HAP-1 (cell line): ENCODE data around the gene ATP2A2.

Source experiments
- DNase-seq, 2 experiments: peaks; one replicate each; pipeline ENCODE4 v3.0.0-alpha.2; 2016 to 2020; ENCODE audit warnings: low spot score in 2 of 2
- H3K27me3 ChIP-seq: fragments of 250-450 bp; sonication (Bioruptor Pico); 2 replicates; pipeline ENCODE4 v1.5.1; 2020; ENCODE audit warnings: low read depth, mild to moderate bottlenecking, moderate library complexity
- H3K36me3 ChIP-seq: fragments of 250-450 bp; sonication (Bioruptor Pico); replicated peaks from 2 replicates; pipeline ENCODE4 v1.5.1; 2020; ENCODE audit warnings: mild to moderate bottlenecking
- H3K4me1 ChIP-seq: fragments of 250-450 bp; sonication (Bioruptor Pico); 2 replicates; pipeline ENCODE4 v1.5.1; 2020; ENCODE audit warnings: mild to moderate bottlenecking
- H3K4me3 ChIP-seq: fragments of 250-450 bp; sonication (Bioruptor Pico); 2 replicates; pipeline ENCODE4 v1.5.1; 2020; ENCODE audit warnings: mild to moderate bottlenecking, moderate library complexity
- H3K9me3 ChIP-seq: fragments of 250-450 bp; sonication (Bioruptor Pico); 2 replicates; pipeline ENCODE4 v1.5.1; 2020; ENCODE audit warnings: mild to moderate bottlenecking, moderate library complexity
- in situ Hi-C: fragments of 300-500 bp; cut with MboI; formaldehyde crosslinking; loops from 3 replicates; pipeline ENCODE4 v1.14.3; 2020; ENCODE audit warnings: low sequenced_read_pairs, inconsistent platforms, mixed read lengths

ATP2A2 gene

GRCh38 chr12:110280779-110281548 is at the start of gene ATP2A2:
Gene ATP2A2 (plus strand): TSS chr12:110281247. CDS start chr12:110281790, 543 bp downstream.
- no peaks in the 10 kb centered on the region for H3K9me3 ChIP-seq
- H3K36me3 ChIP-seq: peaks cover 32% of the 10 kb centered on the region
- peak; percentile 88 to 91 for DNase-seq
- in situ Hi-C loops: loop anchor here (25.0 kb wide), 1 partner anchor 169 kb away; the partner anchor contains the start of gene IFT81
- no peaks in the 10 kb centered on the region for H3K27me3 ChIP-seq
- peak within 1 kb of the TSS; percentile 68 for H3K4me3 ChIP-seq
- H3K4me1 ChIP-seq: peaks cover 33% of the 10 kb centered on the region

- Histone ChIP-seq H3K27me3 (no peaks in the 10 kb centered on the region), H3K36me3 (no peaks in the 10 kb centered on the region), H3K9me3 (no peaks in the 10 kb centered on the region), H3K4me3 (no peak overlapping the region), H3K4me1 (peaks cover 7% of the 10 kb centered on the region)
- no peak for DNase-seq
- in situ Hi-C loops: no loop called here
Measured at GRCh38 chr12:110233212-110233903, 47.7 kb upstream of the ATP2A2 start.

- Histone ChIP-seq H3K4me3 (no peak overlapping the region), H3K36me3 (no peaks in the 10 kb centered on the region), H3K9me3 (no peaks in the 10 kb centered on the region), H3K4me1 (peaks cover 7% of the 10 kb centered on the region), H3K27me3 (no peaks in the 10 kb centered on the region)
- in situ Hi-C loops: no loop called here
- DNase-seq: no peak
Measured at GRCh38 chr12:110234331-110234751, 46.7 kb upstream of the ATP2A2 start.

- Histone ChIP-seq H3K9me3 (no peaks in the 10 kb centered on the region), H3K4me1 (peaks cover 7% of the 10 kb centered on the region), H3K27me3 (no peaks in the 10 kb centered on the region), H3K36me3 (no peaks in the 10 kb centered on the region), H3K4me3 (no peak overlapping the region)
- in situ Hi-C loops: no loop called here
- DNase-seq: no peak
Measured at GRCh38 chr12:110234755-110235154, 46.3 kb upstream of the ATP2A2 start.

GRCh38 chr12:110235383-110235782 is 45.7 kb upstream of the ATP2A2 start:
- Histone ChIP-seq H3K36me3 (no peaks in the 10 kb centered on the region), H3K4me1 (peaks cover 7% of the 10 kb centered on the region), H3K9me3 (no peaks in the 10 kb centered on the region), H3K4me3 (no peak overlapping the region), H3K27me3 (no peaks in the 10 kb centered on the region)
- in situ Hi-C loops: no loop called here
- no peak for DNase-seq

- no peaks in the 10 kb centered on the region for H3K9me3 ChIP-seq
- H3K36me3 ChIP-seq: no peaks in the 10 kb centered on the region
- in situ Hi-C loops: no loop called here
- no peaks in the 10 kb centered on the region for H3K4me1 ChIP-seq
- H3K27me3 ChIP-seq: no peaks in the 10 kb centered on the region
- DNase-seq: no peak
- no peak overlapping the region for H3K4me3 ChIP-seq
Measured at GRCh38 chr12:110243227-110243626, 37.8 kb upstream of the ATP2A2 start.

GRCh38 chr12:110244372-110244771 is 36.7 kb upstream of the ATP2A2 start:
- no peaks in the 10 kb centered on the region for H3K36me3 ChIP-seq
- no peaks in the 10 kb centered on the region for H3K9me3 ChIP-seq
- no peak overlapping the region for H3K4me3 ChIP-seq
- no peaks in the 10 kb centered on the region for H3K4me1 ChIP-seq
- in situ Hi-C loops: no loop called here
- H3K27me3 ChIP-seq: no peaks in the 10 kb centered on the region
- DNase-seq: no peak

GRCh38 chr12:110244829-110245228 is 36.2 kb upstream of the ATP2A2 start:
- Histone ChIP-seq H3K27me3 (no peaks in the 10 kb centered on the region), H3K4me1 (no peaks in the 10 kb centered on the region), H3K4me3 (no peak overlapping the region), H3K36me3 (no peaks in the 10 kb centered on the region), H3K9me3 (no peaks in the 10 kb centered on the region)
- in situ Hi-C loops: no loop called here
- DNase-seq: no peak

GRCh38 chr12:110245369-110245772 is 35.7 kb upstream of the ATP2A2 start:
- Histone ChIP-seq H3K9me3 (no peaks in the 10 kb centered on the region), H3K36me3 (no peaks in the 10 kb centered on the region), H3K4me1 (no peaks in the 10 kb centered on the region), H3K4me3 (no peak overlapping the region), H3K27me3 (no peaks in the 10 kb centered on the region)
- in situ Hi-C loops: no loop called here
- peak in 1 of 2 experiments; percentile 62 for DNase-seq

- H3K27me3 ChIP-seq: no peaks in the 10 kb centered on the region
- H3K9me3 ChIP-seq: no peaks in the 10 kb centered on the region
- no peaks in the 10 kb centered on the region for H3K36me3 ChIP-seq
- H3K4me1 ChIP-seq: no peaks in the 10 kb centered on the region
- DNase-seq: no peak
- H3K4me3 ChIP-seq: no peak overlapping the region
- in situ Hi-C loops: no loop called here
Measured at GRCh38 chr12:110246636-110247339, 34.3 kb upstream of the ATP2A2 start.

GRCh38 chr12:110247340-110248095 is 33.5 kb upstream of the ATP2A2 start:
- Histone ChIP-seq H3K27me3 (no peaks in the 10 kb centered on the region), H3K36me3 (no peaks in the 10 kb centered on the region), H3K9me3 (no peaks in the 10 kb centered on the region), H3K4me3 (no peak overlapping the region), H3K4me1 (no peaks in the 10 kb centered on the region)
- no peak for DNase-seq
- in situ Hi-C loops: no loop called here

- H3K27me3 ChIP-seq: no peaks in the 10 kb centered on the region
- no peaks in the 10 kb centered on the region for H3K9me3 ChIP-seq
- no peaks in the 10 kb centered on the region for H3K4me1 ChIP-seq
- no peak for DNase-seq
- in situ Hi-C loops: no loop called here
- H3K4me3 ChIP-seq: no peak overlapping the region
- no peaks in the 10 kb centered on the region for H3K36me3 ChIP-seq
Measured at GRCh38 chr12:110248096-110248447, 33.0 kb upstream of the ATP2A2 start.

- DNase-seq: no peak
- no peaks in the 10 kb centered on the region for H3K36me3 ChIP-seq
- no peaks in the 10 kb centered on the region for H3K27me3 ChIP-seq
- no peak overlapping the region for H3K4me3 ChIP-seq
- no peaks in the 10 kb centered on the region for H3K9me3 ChIP-seq
- H3K4me1 ChIP-seq: no peaks in the 10 kb centered on the region
- in situ Hi-C loops: no loop called here
Measured at GRCh38 chr12:110249105-110249504, 31.9 kb upstream of the ATP2A2 start.
